Chondrocyte (in vitro differentiated cells): ENCODE measurements around the gene OR2A2. TPM values are rescaled to one million over a fixed set of nuclear protein-coding genes. Genes with fewer than 3 reads are reported as not detected.

ENCODE experiments used
- DNase-seq: peaks from one replicate; pipeline ENCODE4 v3.0.0; 2021; ENCODE audit warnings: mixed read lengths, low spot score
- H3K27ac Mint-ChIP-seq: one replicate; pipeline ENCODE4 v1.8.0; 2021; ENCODE audit warnings: mild to moderate bottlenecking, moderate library complexity, mixed read lengths; ENCODE audit not compliant: unreplicated experiment
- H3K27me3 Mint-ChIP-seq: 2 replicates; pipeline ENCODE4 v1.8.0; 2021; ENCODE audit warnings: low read depth, mixed read lengths
- H3K36me3 Mint-ChIP-seq: 2 replicates; pipeline ENCODE4 v1.8.0; 2021; ENCODE audit warnings: low read depth, mixed read lengths
- H3K4me1 Mint-ChIP-seq: 2 replicates; pipeline ENCODE4 v1.8.0; 2021; ENCODE audit warnings: low read depth, mild to moderate bottlenecking, mixed read lengths
- H3K4me3 Mint-ChIP-seq: one replicate; pipeline ENCODE4 v1.8.0; 2021; ENCODE audit warnings: mild to moderate bottlenecking, moderate library complexity, mixed read lengths; ENCODE audit not compliant: unreplicated experiment
- H3K9me3 Mint-ChIP-seq: 2 replicates; pipeline ENCODE4 v1.8.0; 2021; ENCODE audit warnings: low read depth, mixed read lengths
- total RNA-seq: library from RNA; stranded (reverse); gene quantifications from 3 replicates; pipeline ENCODE4 v1.2.1, GENCODE V29; 2021
- TF ChIP-seq, protein P1 (sequence below): fragments of 200-600 bp; sonication (generic); IDR thresholded peaks from 2 replicates; pipeline ENCODE4 v1.5.0; 2021; ENCODE audit warnings: antibody characterized with exemption, mild to moderate bottlenecking, moderate library complexity

OR2A2 gene
- total RNA-seq, 1 donor from 2014 or later: not detected

DNA sequence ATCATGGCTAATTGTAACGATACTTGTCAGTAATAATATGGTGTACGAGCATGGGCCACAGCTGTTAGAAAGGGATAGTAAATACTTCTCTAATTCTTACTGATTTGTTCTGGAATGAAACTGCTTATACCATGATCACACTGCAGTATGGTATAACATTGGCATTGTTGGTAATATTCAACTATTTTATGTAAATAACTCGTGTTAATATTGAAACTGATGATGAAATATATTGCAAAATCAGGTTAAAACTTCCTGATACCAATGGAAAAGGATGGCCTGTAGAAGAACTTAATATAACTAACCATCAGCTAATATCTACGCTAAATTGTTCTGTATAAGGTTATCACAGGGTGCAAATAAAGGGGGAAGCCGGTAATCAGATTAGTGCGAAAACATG is 23.9 kb downstream of the OR2A2 start:
- Mint-ChIP-seq H3K4me3 (no peak overlapping the region), H3K27me3 (peaks cover 24% of the 10 kb centered on the region), H3K27ac (no peak overlapping the region), H3K4me1 (no peaks in the 10 kb centered on the region), H3K36me3 (no peaks in the 10 kb centered on the region), H3K9me3 (no peaks in the 10 kb centered on the region)
- no peak for DNase-seq
- TF ChIP-seq, protein P1, sequence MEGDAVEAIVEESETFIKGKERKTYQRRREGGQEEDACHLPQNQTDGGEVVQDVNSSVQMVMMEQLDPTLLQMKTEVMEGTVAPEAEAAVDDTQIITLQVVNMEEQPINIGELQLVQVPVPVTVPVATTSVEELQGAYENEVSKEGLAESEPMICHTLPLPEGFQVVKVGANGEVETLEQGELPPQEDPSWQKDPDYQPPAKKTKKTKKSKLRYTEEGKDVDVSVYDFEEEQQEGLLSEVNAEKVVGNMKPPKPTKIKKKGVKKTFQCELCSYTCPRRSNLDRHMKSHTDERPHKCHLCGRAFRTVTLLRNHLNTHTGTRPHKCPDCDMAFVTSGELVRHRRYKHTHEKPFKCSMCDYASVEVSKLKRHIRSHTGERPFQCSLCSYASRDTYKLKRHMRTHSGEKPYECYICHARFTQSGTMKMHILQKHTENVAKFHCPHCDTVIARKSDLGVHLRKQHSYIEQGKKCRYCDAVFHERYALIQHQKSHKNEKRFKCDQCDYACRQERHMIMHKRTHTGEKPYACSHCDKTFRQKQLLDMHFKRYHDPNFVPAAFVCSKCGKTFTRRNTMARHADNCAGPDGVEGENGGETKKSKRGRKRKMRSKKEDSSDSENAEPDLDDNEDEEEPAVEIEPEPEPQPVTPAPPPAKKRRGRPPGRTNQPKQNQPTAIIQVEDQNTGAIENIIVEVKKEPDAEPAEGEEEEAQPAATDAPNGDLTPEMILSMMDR: no peak

DNA sequence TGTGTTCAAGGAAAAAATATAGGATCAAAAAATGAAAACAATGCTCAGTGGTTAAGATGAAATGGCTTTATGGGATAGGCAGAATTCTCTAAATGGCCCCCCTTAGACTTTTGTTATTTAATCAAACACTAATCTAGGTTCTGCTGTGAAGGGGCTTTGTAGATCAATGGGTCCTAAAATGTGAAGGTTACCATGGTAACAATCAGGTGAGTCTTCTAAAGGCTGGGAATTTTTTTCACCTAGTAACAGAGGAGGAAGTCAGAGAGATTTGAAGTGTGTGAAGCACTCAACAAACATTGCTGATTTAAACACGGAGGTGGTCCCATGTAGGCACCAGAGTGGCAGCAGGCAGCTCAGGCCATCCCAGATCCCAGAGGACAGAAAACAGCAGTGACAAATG is 24.7 kb downstream of the OR2A2 start:
- Mint-ChIP-seq H3K4me1 (no peaks in the 10 kb centered on the region), H3K27ac (no peak overlapping the region), H3K4me3 (no peak overlapping the region), H3K9me3 (no peaks in the 10 kb centered on the region), H3K36me3 (no peaks in the 10 kb centered on the region), H3K27me3 (peaks cover 21% of the 10 kb centered on the region)
- TF ChIP-seq, protein P1: no peak
- no peak for DNase-seq

DNA sequence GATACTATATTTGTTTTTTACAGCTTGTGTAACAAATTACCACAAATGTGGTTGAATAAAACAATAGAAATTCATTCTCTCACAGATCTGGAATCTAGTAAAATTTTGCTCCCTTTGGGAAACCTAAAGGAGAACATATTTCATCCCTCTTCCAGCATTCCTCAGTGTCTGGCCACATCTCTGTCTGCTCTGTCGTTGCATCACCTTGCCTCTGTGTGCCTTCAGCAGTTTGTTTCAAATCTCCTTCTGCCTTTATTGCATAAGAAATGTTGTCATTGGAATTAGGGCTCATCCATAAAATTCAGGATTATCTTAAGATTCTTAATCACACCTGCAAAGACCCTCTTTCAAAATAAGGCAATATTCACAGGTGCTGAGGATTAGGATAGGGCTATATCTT is 28.1 kb downstream of the OR2A2 start:
- no peaks in the 10 kb centered on the region for H3K4me1 Mint-ChIP-seq
- no peaks in the 10 kb centered on the region for H3K9me3 Mint-ChIP-seq
- H3K4me3 Mint-ChIP-seq: no peak overlapping the region
- no peak for DNase-seq
- peaks cover 27% of the 10 kb centered on the region for H3K27me3 Mint-ChIP-seq
- H3K36me3 Mint-ChIP-seq: peaks cover 2% of the 10 kb centered on the region
- TF ChIP-seq, protein P1: no peak
- H3K27ac Mint-ChIP-seq: no peak overlapping the region

DNA sequence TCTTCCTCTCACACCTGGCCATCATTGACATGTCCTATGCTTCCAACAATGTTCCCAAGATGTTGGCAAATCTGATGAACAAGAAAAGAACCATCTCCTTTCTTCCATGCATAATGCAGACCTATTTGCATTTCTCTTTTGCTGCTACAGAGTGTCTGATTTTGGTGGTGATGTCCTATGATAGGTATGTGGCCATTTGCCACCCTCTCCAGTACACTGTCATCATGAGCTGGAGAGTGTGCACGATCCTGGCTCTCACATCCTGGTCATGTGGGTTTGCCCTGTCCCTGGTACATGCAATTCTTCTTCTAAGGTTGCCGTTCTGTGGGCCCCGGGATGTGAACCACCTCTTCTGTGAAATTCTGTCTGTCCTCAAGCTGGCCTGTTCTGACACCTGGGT is 32.8 kb downstream of the OR2A2 start:
- Mint-ChIP-seq H3K4me1 (no peaks in the 10 kb centered on the region), H3K27ac (no peak overlapping the region), H3K9me3 (peaks cover 7% of the 10 kb centered on the region), H3K27me3 (peaks cover 17% of the 10 kb centered on the region), H3K36me3 (peaks cover 2% of the 10 kb centered on the region), H3K4me3 (no peak overlapping the region)
- DNase-seq: no peak
- TF ChIP-seq, protein P1: no peak

DNA sequence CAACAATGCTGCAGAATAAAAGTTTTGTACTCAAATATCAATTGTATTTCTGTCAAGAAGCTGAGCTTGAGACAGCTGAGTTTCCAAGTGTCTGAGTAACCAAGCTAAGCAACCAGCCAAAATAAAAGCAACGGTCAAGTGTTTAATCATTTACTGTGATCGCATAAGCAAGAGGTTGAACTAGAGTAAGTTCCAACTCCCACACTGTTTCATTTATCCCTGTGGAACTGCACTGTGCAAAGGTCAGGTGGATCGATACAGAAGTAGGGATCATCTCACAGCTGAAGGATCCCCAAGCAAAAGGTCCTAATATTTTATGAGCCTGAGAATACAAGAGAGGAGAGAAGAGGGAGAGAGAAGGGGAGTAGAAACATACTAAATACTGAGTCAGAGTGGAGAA is 35.0 kb downstream of the OR2A2 start:
- DNase-seq: no peak
- Mint-ChIP-seq H3K27ac (no peak overlapping the region), H3K27me3 (peaks cover 11% of the 10 kb centered on the region), H3K4me3 (no peak overlapping the region), H3K4me1 (no peaks in the 10 kb centered on the region), H3K36me3 (peaks cover 8% of the 10 kb centered on the region), H3K9me3 (peaks cover 24% of the 10 kb centered on the region)
- TF ChIP-seq, protein P1: no peak
